ENCODE results near the gene FAM169A.

The FAM169A gene

GRCh38 chr5:74853256-74853655, 12.9 kb downstream of the FAM169A start:
- intact Hi-C loops (cut with micrococcal nuclease): no loop called here
- H3K9me3 Mint-ChIP-seq: peaks cover 5% of the 10 kb centered on the region
- no peaks in the 10 kb centered on the region for H3K27me3 Mint-ChIP-seq
- H3K27ac Mint-ChIP-seq: no peak overlapping the region
- H3K4me1 Mint-ChIP-seq (ENCODE audit: low read depth): peaks cover 19% of the 10 kb centered on the region
- H3K36me3 Mint-ChIP-seq (ENCODE audit: low read depth): no peaks in the 10 kb centered on the region
- no peak overlapping the region for H3K4me3 Mint-ChIP-seq

- H3K4me3 Mint-ChIP-seq: peak overlapping the region; percentile 25
- intact Hi-C loops (cut with micrococcal nuclease): no loop called here
- no peaks in the 10 kb centered on the region for H3K27me3 Mint-ChIP-seq
- no peaks in the 10 kb centered on the region for H3K36me3 Mint-ChIP-seq (ENCODE audit: low read depth)
- H3K4me1 Mint-ChIP-seq (ENCODE audit: low read depth): peaks cover 15% of the 10 kb centered on the region
- no peak overlapping the region for H3K27ac Mint-ChIP-seq
- H3K9me3 Mint-ChIP-seq: peaks cover 5% of the 10 kb centered on the region
Measured at GRCh38 chr5:74851684-74852353, 14.4 kb downstream of the FAM169A start.

- peaks cover 14% of the 10 kb centered on the region for H3K4me1 Mint-ChIP-seq (ENCODE audit: low read depth)
- H3K36me3 Mint-ChIP-seq (ENCODE audit: low read depth): no peaks in the 10 kb centered on the region
- intact Hi-C loops (cut with micrococcal nuclease): no loop called here
- no peaks in the 10 kb centered on the region for H3K27me3 Mint-ChIP-seq
- peaks cover 4% of the 10 kb centered on the region for H3K9me3 Mint-ChIP-seq
- no peak overlapping the region for H3K4me3 Mint-ChIP-seq
- H3K27ac Mint-ChIP-seq: no peak overlapping the region
Measured at GRCh38 chr5:74850789-74851425, 15.3 kb downstream of the FAM169A start.

- Mint-ChIP-seq H3K4me3 (no peak overlapping the region), H3K27me3 (no peaks in the 10 kb centered on the region), H3K27ac (no peak overlapping the region), H3K9me3 (no peaks in the 10 kb centered on the region), H3K4me1 (ENCODE audit: low read depth) (peaks cover 14% of the 10 kb centered on the region), H3K36me3 (ENCODE audit: low read depth) (no peaks in the 10 kb centered on the region)
- intact Hi-C loops (cut with micrococcal nuclease): no loop called here
Measured at GRCh38 chr5:74850030-74850429, 16.2 kb downstream of the FAM169A start.

- no peaks in the 10 kb centered on the region for H3K9me3 Mint-ChIP-seq
- H3K27ac Mint-ChIP-seq: no peak overlapping the region
- no peak overlapping the region for H3K4me3 Mint-ChIP-seq
- H3K4me1 Mint-ChIP-seq (ENCODE audit: low read depth): peaks cover 14% of the 10 kb centered on the region
- no peaks in the 10 kb centered on the region for H3K36me3 Mint-ChIP-seq (ENCODE audit: low read depth)
- H3K27me3 Mint-ChIP-seq: no peaks in the 10 kb centered on the region
- intact Hi-C loops (cut with micrococcal nuclease): no loop called here
Measured at GRCh38 chr5:74848553-74849025, 17.6 kb downstream of the FAM169A start.

GRCh38 chr5:74839229-74839628, 27.0 kb downstream of the FAM169A start:
- intact Hi-C loops (cut with micrococcal nuclease): no loop called here
- no peaks in the 10 kb centered on the region for H3K27me3 Mint-ChIP-seq
- H3K4me1 Mint-ChIP-seq (ENCODE audit: low read depth): no peaks in the 10 kb centered on the region
- no peak overlapping the region for H3K27ac Mint-ChIP-seq
- no peaks in the 10 kb centered on the region for H3K36me3 Mint-ChIP-seq (ENCODE audit: low read depth)
- peaks cover 9% of the 10 kb centered on the region for H3K9me3 Mint-ChIP-seq
- no peak overlapping the region for H3K4me3 Mint-ChIP-seq

GRCh38 chr5:74838262-74838661, 27.9 kb downstream of the FAM169A start:
- intact Hi-C loops (cut with micrococcal nuclease): no loop called here
- Mint-ChIP-seq H3K27me3 (no peaks in the 10 kb centered on the region), H3K4me1 (ENCODE audit: low read depth) (no peaks in the 10 kb centered on the region), H3K27ac (no peak overlapping the region), H3K4me3 (no peak overlapping the region), H3K9me3 (peaks cover 9% of the 10 kb centered on the region), H3K36me3 (ENCODE audit: low read depth) (no peaks in the 10 kb centered on the region)

GRCh38 chr5:74837115-74837514, 29.1 kb downstream of the FAM169A start:
- intact Hi-C loops (cut with micrococcal nuclease): no loop called here
- no peak overlapping the region for H3K4me3 Mint-ChIP-seq
- no peaks in the 10 kb centered on the region for H3K36me3 Mint-ChIP-seq (ENCODE audit: low read depth)
- peaks cover 9% of the 10 kb centered on the region for H3K9me3 Mint-ChIP-seq
- H3K4me1 Mint-ChIP-seq (ENCODE audit: low read depth): no peaks in the 10 kb centered on the region
- H3K27me3 Mint-ChIP-seq: no peaks in the 10 kb centered on the region
- no peak overlapping the region for H3K27ac Mint-ChIP-seq

- no peak overlapping the region for H3K4me3 Mint-ChIP-seq
- no peaks in the 10 kb centered on the region for H3K27me3 Mint-ChIP-seq
- H3K4me1 Mint-ChIP-seq (ENCODE audit: low read depth): no peaks in the 10 kb centered on the region
- no peak overlapping the region for H3K27ac Mint-ChIP-seq
- no peaks in the 10 kb centered on the region for H3K36me3 Mint-ChIP-seq (ENCODE audit: low read depth)
- intact Hi-C loops (cut with micrococcal nuclease): no loop called here
- H3K9me3 Mint-ChIP-seq: peaks cover 9% of the 10 kb centered on the region
Measured at GRCh38 chr5:74833537-74834266, 32.5 kb downstream of the FAM169A start.

GRCh38 chr5:74829413-74829812, 36.8 kb downstream of the FAM169A start:
- no peaks in the 10 kb centered on the region for H3K36me3 Mint-ChIP-seq (ENCODE audit: low read depth)
- no peaks in the 10 kb centered on the region for H3K4me1 Mint-ChIP-seq (ENCODE audit: low read depth)
- intact Hi-C loops (cut with micrococcal nuclease): no loop called here
- H3K27me3 Mint-ChIP-seq: no peaks in the 10 kb centered on the region
- no peaks in the 10 kb centered on the region for H3K9me3 Mint-ChIP-seq
- H3K27ac Mint-ChIP-seq: no peak overlapping the region
- no peak overlapping the region for H3K4me3 Mint-ChIP-seq

GRCh38 chr5:74822288-74822687, 43.9 kb downstream of the FAM169A start:
- Mint-ChIP-seq H3K36me3 (ENCODE audit: low read depth) (no peaks in the 10 kb centered on the region), H3K9me3 (no peaks in the 10 kb centered on the region), H3K27ac (no peak overlapping the region), H3K4me3 (no peak overlapping the region), H3K27me3 (no peaks in the 10 kb centered on the region), H3K4me1 (ENCODE audit: low read depth) (no peaks in the 10 kb centered on the region)
- intact Hi-C loops (cut with micrococcal nuclease): no loop called here

GRCh38 chr5:74816875-74817274, 49.3 kb downstream of the FAM169A start:
- no peaks in the 10 kb centered on the region for H3K36me3 Mint-ChIP-seq (ENCODE audit: low read depth)
- H3K9me3 Mint-ChIP-seq: no peaks in the 10 kb centered on the region
- intact Hi-C loops (cut with micrococcal nuclease): no loop called here
- no peaks in the 10 kb centered on the region for H3K27me3 Mint-ChIP-seq
- H3K27ac Mint-ChIP-seq: no peak overlapping the region
- peaks cover 5% of the 10 kb centered on the region for H3K4me1 Mint-ChIP-seq (ENCODE audit: low read depth)
- H3K4me3 Mint-ChIP-seq: no peak overlapping the region

- Mint-ChIP-seq H3K27ac (no peak overlapping the region), H3K4me3 (no peak overlapping the region), H3K4me1 (ENCODE audit: low read depth) (peaks cover 5% of the 10 kb centered on the region), H3K36me3 (ENCODE audit: low read depth) (no peaks in the 10 kb centered on the region), H3K9me3 (no peaks in the 10 kb centered on the region), H3K27me3 (no peaks in the 10 kb centered on the region)
- intact Hi-C loops (cut with micrococcal nuclease): no loop called here
Measured at GRCh38 chr5:74810915-74811314, 55.3 kb downstream of the FAM169A start.

- intact Hi-C loops (cut with micrococcal nuclease): no loop called here
- Mint-ChIP-seq H3K36me3 (ENCODE audit: low read depth) (no peaks in the 10 kb centered on the region), H3K27ac (no peak overlapping the region), H3K4me3 (no peak overlapping the region), H3K9me3 (no peaks in the 10 kb centered on the region), H3K27me3 (no peaks in the 10 kb centered on the region), H3K4me1 (ENCODE audit: low read depth) (no peaks in the 10 kb centered on the region)
Measured at GRCh38 chr5:74801941-74802340, 64.2 kb downstream of the FAM169A start.
